ENCODE measurements around the gene HP1BP3.

GRCh38 chr1:20708057-20708456 is 79.0 kb downstream of the HP1BP3 start:
- TF ChIP-seq CTCF (IDR thresholded peaks at IDR 0.05), result no peak
- no peak for TF ChIP-seq EP300 (IDR thresholded peaks at IDR 0.05)
- TF ChIP-seq POLR2A (IDR thresholded peaks at IDR 0.05), result no peak
